ENCODE results near the gene ALDH3A1.
A peak's percentile ranks its signal among the peaks of the same experiment; 100 is the strongest.

Gene ALDH3A1

DNA sequence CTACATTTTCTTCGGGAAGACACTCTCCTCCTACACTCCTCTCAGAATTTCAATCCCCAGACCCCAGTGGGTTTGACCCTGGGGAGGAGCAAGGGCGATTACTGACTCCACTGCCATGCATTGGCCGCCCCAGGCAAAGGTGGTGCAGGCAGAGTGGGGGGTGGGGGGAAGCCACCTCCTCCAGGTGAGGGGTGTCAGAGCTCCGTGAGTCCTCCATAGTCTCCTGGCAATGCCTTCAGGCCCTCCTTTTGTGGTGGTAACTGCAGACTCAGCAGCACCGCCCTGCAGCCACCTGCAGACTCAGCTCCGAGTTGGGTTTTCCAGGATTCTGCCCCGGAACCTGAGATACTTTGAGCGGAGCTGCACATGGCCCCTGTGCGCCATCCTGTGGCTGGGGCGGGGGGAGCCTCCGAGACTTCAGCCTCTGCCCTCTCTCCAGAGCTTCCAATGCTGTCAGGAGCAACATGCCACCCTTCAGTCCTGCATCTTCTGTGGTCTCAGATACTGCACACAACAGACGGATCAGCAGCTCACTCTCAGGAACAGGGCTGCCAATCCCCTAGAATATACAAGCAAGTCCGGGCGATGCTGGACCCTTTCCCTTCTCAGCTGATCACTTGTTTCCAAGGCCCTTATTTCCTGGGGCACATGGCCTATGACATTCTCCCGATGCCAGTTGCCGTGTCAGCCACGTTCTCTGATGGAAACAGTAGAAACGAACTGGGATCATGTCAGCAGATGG lies 29.3 kb downstream of the ALDH3A1 start:
- DNase-seq: no peak

DNA sequence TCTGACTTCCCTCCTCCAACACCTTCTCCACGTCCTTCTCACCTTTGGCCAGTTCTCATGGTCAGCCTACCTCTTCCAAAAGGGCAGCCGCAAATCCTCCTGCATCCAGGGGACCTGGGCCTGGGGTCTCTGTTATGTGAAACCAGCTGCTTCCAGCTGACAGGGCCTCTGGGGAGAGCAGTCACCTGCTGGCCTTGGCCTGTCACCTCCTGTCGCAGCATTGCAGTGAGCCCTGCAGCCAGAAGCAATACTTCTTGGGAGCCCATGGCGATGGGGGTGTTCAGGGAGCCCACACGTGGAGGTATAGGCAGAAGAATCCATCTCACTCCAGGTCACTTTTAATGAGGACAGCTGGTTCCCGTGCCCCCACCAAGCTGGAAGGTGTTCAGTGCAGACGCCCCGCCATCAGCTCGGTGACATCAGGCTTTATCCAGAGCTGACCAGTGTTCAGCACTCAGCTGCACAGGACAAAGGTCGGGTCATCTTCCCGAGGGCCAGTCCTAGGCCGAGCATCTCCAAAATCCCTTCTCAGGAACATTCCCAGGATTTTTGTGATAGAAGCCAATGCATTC lies 30.0 kb downstream of the ALDH3A1 start:
- DNase-seq: no peak

DNA sequence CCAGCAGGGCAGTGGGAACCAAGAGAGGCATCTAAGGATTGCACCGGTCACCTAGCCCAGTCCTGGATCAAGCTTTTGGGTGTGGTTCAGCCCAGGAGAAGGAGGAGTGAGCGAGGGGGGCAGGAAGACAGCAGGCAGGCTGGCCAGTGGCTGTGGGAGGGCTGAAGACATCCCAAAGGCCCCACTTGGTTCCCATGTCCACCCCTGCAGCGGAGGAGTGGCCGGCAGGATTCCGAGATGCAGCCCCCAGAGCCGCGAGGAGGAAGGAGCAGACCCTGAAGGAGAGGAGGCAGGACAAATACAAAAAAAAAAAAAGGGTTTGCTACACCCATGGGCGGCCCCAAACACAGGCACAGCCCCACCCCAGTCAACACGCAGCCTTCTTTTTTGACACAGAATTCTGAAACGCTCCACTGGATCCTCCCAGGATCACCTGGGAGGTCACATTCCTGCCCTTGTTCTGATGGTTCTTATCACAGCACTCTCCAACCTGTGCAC lies 30.6 kb downstream of the ALDH3A1 start:
- no peak for DNase-seq

DNA sequence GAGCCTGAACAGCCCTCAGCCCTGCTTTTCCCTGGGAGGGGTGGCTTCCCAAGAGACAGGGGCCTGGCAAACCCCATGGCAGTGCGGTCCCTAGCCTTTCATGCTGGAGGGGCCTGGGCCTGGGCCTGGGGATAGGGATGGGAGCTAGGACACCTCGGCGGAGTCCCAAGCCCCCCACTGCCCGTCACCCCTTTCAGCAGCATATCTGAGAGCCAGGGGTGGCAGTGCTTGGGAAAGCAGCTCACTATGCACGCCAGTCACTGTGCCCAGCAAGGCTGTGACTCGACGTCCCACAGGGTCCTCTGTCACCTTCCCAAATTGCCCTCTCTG lies 31.1 kb downstream of the ALDH3A1 start:
- no peak for DNase-seq

DNA sequence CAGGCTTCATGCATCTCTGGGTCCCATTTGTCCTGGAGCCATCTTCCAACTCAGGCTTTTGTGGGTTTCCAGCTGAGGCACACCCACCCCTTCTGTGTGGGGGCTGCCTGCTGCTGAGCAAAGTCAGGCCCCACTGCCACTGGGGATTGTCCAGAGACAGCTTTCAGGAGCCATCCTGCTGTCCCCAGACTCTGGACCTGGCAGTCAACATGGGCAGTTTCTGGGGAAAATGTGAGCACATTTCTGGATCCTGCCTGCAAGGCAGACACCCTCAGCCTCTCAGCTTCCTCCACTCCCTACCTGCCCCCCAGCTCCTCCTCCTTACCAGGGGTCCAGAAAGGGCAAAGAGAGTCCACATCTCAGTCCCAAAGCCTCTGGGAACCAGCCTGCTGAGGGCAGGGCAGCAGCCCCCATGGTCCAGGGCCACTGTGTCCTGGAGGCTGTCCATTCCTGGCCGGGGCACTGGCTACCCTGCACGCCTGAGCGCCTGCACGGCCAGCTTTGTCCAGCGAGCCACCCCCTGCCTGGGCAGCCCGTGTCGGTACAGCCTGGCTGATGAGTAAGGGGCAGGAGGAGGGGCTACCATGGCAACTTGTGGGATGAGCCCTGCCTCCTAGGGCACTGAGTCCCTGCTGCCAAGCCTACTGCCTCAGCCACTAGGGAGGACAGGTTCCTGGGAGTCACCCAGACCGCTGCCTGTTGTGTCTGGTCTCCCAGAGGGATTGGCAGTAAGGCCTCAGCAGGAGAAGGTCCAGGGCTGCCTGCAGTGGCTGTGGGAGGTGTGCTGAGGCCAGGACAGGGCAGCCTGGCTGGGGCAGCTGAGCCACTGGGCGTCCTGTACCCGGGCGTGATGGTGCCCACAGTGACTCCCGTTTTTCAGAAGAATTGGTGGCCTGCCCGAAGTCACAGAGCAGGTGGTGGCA lies 31.7 kb downstream of the ALDH3A1 start, which contains the start of gene SLC47A2:
Gene SLC47A2 (minus strand): TSS at position 477 of the 923 bp plus-strand sequence. CDS start 29 bp downstream, at position 448.
- DNase-seq: no peak

DNA sequence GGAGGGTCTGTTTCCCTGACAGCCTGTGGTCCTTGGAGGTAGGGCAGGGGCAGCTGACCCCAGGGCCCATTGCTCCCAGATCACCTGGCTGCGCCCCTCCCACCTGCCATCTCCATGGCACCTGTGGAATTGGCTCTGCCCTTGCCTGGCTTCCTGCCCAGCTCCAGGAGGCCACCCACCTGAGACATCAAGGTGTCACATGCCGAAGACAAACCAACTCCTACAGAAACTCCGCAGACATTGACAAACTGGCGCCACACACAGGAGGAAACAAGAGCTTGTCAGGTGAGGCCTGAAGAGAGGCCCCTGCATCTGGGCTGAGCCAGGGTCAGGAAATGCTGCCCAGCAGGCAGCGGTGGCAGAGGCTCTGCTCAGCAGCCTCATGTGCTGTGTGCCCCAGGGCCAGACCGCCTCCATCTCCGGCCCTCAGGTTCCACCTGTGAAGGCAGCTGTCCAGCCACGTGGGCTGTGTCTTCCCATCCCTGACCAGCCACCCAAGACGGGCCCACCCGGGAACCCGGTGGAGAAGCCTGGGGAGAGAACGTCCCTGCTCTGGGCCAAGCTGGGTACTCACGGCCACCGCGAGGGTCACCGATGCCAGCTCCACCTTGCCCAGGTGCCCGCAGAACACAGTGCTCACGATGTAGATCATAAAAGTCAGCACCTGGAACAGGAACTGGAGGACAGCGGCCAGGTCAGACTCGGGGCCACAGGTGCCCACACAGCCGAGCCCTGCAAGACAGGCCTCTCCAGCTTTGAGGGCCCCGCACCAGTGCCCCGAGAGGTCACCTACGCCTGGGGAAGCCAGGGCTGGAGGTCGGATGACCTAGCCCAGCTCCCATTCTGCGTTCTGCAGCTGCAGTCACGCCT lies 33.3 kb downstream of the ALDH3A1 start:
- peak; percentile 31 for DNase-seq

DNA sequence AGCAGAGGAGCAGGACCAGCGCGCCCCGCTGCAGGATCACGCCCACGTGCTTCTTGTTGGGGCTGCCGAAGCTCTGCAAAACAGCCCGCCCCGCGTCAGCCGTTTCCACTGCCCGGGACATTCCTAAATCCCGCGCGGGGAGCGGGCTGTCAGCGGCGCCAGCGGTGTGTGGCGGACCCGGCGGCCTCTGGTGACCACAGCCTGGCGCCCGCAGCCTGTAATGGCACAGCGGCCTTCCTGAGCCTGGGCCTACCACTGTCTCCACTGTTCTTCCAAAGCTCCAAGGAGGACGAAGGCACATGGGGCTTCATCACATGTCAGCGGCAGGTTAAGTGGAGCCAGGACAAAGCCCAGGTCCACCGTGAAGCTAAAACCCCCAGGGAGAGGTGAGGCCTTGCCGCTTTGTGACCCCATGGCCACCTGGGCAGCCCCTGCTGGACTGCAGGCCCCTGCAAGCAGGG lies 34.2 kb downstream of the ALDH3A1 start:
- DNase-seq: no peak

DNA sequence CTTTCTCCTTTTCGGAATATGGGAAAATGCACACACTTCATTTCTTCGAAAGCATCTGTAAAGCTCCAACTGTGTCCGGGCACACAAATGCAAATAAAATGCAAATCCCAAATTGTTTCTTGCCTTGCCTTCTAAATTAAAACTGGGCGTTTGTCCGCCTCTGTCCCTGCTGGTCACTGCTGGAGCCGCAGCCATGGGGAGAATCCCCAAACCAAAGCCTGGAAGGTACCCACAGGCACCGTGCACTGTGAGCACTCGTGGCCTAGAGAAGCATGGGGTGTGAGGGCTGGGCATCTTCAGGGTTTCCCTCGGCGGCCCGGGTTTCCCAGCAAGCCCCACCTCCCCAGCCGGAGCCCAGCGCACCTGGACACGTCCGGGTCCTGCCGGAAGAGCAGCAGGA lies 34.6 kb downstream of the ALDH3A1 start:
- DNase-seq: no peak

DNA sequence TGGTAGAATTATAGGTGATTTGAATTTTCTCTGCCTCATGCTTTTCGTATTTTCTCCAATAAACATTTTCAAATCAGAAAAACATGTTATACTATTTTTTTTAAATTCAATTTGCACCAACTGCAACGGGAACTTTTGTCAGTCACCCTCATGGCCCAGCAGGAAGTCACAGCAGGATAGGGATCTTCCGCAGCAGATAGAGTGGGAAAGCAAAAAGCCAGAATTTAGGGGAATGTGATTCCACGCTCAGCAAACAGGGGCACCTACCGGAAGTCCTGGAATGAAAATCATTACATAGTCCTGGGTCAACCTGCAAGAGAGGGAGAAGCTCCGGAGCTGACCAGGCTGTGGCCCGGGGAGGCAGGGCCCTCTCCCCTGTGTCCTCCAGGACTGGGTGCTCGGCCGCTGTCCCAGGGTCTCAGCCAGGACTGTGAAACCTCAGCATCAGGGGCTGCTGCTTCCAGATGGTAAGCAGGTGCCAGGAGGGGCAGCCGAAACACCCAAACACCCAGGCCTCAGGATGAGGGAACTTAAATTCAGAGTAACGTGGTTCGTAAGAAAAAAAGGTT lies 35.6 kb downstream of the ALDH3A1 start:
- no peak for DNase-seq

DNA sequence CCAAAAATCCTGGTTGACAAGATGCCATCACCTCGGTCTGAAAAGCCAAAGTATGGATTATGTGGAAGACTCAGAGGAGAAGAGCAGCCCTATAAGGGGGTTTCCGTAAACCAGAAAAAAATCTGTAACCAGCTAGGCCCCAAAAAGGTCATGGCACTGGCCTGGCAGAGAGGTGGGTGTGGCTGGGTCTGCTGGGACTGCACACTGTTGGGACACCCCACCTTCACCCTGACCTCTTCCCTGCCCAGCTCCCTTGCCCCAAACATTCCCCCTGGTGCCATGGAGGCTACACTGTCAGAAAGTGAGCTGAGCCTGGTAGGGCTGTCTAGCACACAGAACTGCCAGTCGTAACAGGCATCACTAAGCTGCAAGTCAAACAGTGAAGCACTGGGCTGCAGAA lies 38.3 kb downstream of the ALDH3A1 start:
- DNase-seq: no peak

DNA sequence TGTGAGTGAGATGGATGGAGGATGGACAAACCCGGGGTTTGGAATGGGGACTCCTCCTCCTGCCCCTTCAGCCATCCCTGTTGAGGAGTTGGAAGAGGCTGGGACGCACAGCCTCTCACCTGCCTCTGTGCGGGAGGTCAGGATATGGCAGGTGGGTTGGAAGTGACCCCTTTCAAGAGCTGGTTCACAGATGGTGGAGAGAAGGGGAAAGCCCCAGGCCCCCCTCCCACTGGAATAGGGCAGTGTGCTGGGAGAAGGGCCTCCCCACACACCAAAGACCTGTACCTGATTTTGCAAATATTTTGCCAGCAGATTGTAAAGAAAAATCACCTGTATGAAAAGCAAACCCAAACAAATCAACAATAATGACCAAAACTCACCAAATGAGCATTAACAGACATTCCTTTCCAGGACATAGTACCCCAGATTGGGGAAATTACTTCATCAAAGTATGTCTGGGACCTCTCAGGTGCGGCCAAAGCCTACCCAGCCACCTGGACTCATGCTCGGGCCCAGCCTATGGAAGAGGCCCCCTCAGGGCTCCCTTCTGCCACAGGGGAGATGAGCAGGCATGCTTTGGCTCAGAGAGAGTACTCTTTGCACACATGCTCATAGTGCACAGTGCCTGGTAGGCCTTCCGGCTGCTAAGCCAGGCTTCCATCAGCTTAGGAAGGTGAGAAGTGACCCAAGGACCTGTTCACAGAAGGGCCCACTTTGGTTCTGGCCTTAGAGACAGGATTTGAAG lies 39.5 kb downstream of the ALDH3A1 start:
- DNase-seq: no peak

DNA sequence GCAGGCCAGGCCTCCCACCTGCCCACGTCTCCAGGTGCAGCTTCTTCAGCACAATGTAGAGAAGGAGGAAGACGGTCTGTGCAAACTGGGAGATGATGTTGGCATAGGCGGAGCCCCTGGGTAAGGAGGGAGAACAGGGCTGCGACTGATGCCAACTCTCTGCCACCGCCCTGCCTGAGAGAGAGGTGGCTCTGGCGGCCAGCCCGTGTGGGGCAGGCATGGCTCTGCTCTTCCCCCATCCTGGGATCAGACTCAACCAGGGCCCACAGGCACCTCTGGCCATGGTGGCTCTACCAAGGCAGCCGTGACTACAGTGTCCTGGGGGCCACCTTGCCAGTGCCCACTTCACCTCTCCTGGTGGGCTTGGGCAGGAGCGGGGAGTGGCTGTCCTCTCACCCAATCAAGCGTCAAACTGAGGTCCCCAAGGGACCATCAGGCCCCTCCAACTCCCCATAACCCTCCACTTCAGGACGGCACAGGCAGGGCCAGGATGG lies 40.3 kb downstream of the ALDH3A1 start:
- DNase-seq: no peak

DNA sequence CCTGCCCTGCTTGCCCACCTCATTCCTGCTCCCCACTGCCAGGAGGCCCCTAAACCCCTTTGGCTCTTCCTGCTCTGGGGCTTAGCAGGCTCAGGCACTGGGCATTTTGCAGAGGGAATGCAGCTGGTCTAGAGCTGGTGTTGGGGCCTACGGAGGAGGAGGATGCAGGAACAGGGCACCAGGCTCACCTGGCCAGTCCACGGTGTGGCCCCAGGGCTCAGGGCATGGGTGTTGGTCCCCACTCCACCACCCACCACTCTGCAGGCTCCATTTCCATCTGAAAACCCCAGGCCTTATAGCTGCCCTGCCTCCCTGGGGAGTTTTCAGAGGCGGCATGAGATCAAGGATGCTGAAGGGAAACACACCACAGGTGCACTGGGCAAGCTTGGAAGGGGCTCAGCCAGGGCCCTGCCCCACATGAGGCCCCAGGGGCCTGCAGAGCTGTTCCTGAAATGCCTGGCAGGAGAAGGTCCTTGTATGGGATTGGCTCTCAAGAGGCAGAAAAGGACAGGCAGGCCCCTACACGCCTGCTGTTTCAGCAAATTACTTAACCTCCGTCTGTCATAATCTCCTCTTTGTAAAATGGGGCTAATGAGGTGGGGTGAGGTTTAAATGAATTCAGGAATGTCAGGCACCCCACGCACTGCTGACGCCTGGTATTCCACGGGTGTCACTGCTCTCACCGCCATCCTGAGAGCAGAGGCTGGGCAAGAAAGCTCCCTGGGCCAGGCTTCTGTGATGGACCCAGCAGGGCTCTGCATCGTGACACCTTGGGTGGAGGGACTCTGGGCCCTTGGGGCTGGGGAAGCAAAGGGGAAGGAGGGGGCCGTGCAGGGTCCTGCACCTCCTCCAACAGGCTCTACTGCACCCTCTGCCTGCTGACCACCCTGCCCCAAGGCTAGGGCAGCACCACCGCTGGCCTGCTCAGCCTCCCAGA lies 41.0 kb downstream of the ALDH3A1 start:
- peak; percentile 66 for DNase-seq

DNA sequence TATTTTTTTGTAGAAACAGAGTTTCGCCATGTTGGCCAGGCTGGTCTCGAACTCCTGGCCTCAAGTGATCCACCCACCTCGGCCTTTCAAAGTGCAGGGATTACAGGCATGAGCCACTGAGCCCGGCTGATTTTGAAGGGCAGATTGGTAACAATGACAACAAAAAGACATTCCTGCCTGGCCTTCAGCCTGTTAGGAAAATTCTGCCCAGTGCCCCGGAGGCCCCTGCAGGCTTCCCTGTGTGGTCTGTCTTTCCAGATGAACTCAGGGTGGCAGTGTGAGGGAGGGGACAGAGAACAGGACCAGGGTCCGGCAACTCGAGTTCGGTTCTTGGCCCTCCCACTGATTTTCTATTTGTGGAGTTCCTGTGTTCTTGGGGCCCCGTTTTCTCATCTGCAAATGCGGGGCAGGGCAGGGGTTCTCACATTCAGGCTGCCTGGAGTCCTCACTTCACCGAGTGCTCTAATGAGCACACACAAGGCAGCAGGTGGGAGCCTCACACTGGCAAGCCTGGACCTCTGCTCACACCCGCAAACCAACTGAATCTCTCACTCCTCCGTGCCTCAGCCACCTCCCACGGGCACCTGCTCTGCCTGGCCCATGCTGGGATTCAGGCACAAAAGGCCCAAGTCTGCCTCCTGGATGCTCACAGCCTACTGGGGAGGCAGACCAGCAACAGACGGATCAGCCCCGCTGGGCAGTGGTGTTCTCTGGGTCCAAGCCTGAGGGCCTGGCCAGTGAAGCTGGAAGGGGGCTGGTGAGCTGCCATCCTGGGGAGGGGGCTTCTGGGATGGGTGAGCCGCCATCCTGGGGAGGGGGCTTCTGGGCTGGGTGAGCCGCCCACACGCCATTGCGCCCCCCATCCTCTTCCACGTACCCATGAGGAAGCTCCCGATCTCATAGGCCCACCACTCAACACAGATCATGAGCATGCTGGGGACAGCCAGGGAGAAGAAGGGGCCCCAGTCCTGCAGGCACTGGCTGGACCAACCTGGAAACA lies 42.0 kb downstream of the ALDH3A1 start:
- no peak for DNase-seq

DNA sequence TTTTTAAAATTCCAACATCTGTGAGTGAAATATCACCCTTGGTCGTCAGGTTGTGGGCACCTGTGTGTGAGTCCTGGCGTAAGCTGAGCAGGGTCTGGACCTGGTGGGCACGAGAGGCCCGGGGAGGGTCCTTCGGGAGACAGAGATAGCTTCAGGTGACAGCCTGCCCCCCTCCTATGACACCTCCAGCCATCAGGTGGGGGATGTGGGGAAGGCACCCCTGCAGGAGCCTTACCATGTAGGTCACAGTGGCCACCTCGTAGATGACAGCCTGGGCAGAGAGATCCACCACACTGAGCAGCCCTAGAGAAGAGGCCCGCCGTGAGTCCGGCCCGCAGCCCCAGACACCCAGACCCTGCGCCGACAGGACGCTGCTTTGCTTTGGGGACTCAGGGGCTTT lies 42.9 kb downstream of the ALDH3A1 start:
- no peak for DNase-seq

DNA sequence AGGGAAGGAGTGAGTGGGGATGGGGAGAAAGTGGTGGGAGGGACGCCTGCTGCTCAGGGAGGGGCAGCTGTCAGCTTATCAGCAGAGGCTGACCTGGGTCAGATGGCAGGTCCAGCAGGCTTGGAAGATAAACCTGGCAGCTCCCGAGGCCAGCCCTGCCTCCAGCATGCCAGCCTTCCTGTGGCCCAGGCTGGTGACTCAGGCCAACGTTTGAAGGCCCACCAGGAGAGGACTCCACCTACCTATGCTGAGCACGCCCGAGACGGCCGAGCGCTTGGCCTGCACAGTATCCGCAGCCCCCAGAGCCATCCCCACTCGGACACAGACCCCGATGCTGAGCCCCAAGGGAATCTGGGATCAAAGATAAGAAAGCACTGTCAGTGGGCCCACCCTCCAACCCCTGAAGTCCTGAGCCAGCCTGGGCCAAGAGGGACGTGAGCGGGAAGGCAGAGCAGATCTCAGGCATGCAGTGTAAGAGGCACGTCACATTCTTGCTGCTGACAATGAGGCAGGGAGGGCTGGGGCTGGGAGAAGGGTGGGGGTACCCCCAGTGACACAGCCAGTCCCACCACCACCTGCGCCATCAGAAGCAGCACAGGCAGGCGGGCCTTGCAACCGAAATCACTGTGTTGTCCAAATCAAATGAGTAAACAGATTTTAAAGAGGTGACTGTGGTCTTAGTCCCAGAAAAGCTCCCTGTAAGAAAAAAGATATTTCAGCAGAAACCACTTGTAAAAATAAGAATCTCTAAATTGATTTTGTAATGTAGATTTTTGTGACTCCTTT lies 44.1 kb downstream of the ALDH3A1 start:
- no peak for DNase-seq

DNA sequence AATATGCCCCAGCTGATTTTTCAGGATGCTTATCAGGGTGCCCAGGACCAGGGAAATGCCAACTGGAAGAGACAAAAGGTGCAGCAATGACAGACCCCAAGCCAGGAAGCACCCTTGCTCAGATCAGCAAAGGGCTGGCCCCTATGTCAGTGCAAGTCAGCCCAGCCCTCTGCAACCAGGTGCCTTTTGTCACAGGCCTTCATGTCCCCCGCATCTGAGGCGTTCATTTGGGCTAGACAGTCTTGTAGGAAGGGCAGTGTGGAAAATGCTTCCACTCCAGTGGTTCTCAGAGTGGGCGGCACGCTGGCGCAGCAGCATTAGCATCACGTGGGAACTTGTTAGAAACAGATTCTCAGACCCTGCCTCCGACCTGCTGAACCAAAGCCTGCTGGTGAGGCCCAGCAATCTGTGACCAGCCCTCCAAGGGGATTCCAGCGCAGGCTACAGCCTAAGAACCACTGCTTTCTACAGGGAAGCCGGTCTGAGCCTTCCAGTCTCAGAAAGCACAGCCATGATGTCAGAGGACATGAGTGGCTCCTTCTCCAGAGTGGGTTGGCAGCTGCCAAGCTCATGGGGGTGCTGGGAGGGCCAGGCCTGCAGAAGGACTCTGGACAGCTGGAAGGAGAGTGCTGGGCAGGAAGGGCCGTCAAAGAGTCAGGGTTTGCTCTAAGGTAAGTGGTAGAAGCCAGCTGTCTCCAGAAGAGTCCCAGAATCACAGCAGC lies 44.8 kb downstream of the ALDH3A1 start:
- DNase-seq: peak; percentile 23
